Astrocyte of the hippocampus (primary cell): ENCODE results near the gene VMO1.
A peak's percentile ranks its signal among the peaks of the same experiment; 100 is the strongest.

ENCODE experiments used
- DNase-seq: peaks from one replicate; pipeline ENCODE4 v3.0.0; 2011; ENCODE audit warnings: low read depth, low spot score

Gene VMO1

GRCh38 chr17:4800462-4801196 is 14.5 kb upstream of the VMO1 start:
- DNase-seq = no peak

DNA sequence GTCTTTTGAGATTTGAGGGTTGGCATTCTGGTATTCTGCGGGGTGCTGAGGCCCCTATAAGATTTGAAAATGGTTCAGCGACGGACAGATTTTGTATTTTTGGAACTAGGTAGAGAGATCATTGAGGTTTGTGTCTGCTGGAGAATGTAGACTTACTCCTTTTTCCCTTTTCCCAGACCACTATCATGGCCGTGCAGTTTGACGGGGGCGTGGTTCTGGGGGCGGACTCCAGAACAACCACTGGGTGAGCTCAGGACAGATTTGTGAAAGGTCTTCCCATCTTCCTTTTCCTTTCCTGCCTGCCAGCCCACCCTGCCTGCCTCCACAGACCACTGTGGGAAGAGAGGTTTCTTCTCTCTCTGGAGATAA is 10.4 kb upstream of the VMO1 start:
- DNase-seq = peak; percentile 62

DNA sequence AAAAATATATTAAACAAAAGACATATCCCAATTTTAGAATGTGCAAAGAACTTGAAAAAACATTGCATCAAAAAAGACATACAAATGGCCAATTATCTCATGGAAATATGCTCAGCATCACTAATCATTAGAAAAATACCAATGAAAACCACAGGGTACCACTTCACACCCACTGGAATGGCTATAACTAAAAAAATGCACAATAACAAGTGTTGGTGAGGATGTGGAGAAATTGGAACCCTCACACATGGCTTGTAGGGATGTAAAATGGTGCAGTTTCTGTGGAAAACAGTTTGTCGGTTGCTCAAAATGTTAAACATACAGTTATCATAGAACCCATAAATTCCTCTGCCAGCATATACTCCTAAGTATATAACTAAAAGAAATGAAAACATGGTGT is 9.0 kb upstream of the VMO1 start:
- no peak for DNase-seq

GRCh38 chr17:4790705-4791088 is 4.5 kb upstream of the VMO1 start:
- no peak for DNase-seq

DNA sequence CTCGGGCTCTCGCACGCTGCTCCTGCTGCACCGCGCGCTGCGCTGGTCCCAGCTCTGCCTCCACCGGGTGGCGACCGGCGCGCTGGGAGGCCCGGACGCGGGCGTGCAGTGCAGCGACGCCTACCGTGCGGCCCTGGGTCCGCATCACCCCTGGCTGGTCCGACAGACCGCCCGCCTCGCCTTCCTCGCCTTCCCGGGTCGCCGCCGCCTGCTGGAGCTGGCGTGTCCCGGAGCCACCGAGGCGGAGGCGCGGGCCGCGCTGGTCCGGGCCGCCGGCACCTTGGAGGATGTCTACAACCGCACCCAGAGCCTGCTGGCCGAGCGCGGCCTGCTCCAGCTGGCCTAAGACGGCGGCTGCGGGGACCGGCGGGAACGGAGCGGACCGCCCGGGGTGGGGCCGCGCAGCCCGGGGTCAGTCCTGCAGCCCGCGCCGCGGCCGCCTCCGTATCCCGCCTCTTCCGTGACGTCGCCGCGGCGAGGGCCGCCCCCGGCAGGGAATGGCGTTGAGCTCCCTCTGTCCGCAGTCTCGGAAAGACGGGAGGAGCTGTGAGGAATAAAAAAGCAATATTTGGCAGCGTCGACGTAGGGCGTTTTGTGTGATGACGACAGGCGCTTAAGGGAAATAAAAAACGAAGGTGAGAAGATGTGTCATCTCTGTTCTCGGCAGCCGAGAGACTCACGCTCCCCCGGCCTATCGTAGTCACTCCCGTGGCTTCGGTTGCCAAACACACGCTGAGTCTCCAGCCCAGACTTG is 4.0 kb upstream of the VMO1 start:
- DNase-seq = peak; percentile 94

- no peak for DNase-seq
Observed at GRCh38 chr17:4789701-4789950, 3.5 kb upstream of the VMO1 start.

- DNase-seq = peak; percentile 32
Observed at GRCh38 chr17:4788807-4789700, 2.9 kb upstream of the VMO1 start, which contains the start of gene GLTPD2. GLTPD2 (plus strand) TSS chr17:4788964; CDS start chr17:4789012, 48 bp downstream.

DNA sequence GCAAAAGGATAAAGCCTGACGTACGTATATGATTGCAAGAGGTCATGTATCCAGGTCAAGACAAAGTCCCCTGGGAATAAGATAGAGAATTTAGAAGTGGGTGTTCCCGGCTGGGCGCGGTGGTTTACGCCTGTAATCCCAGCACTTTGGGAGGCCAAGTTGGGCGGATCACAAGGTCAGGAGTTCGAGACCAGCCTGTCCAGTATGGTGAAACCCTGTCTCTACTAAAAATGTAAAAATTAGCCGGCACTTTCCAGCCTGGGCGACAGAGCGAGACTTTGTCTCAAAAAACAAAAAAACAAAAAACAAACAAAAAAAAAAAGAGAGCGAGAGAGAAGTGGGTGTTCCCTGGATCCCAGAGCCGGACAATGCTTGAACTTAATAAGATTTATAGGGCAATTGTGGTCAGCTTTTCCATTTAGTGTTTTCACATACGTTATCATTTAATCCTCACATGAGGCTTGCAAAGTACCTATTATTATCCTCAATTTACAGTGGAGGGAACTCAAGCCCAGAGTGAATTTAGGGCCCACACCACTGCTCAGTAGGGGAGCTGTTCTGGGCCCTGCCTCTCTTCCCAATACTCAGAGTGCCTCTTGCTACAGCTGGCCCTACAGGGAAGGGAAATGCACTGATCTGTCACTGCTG is 2.1 kb upstream of the VMO1 start:
- DNase-seq = no peak

DNA sequence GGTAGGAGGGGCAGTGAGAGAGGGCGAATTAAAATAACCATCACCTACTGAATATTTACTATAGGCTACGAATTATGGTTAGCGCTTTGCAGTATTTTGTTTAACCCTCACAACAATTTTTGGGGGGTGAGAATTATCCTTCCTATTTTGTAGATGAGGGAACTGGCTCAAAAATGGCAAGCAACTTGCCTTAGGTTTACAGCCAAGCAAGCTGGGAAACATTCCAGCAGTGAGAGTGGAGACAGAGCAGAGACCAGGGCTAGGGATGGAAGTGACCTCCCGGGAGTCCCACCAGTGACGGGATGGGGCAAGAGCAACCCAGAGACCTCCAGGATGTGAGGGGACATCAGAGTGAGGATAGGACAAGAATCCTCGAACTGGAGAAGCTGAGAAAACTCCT is 352 bp upstream of the VMO1 start:
- DNase-seq = peak; percentile 28

DNA sequence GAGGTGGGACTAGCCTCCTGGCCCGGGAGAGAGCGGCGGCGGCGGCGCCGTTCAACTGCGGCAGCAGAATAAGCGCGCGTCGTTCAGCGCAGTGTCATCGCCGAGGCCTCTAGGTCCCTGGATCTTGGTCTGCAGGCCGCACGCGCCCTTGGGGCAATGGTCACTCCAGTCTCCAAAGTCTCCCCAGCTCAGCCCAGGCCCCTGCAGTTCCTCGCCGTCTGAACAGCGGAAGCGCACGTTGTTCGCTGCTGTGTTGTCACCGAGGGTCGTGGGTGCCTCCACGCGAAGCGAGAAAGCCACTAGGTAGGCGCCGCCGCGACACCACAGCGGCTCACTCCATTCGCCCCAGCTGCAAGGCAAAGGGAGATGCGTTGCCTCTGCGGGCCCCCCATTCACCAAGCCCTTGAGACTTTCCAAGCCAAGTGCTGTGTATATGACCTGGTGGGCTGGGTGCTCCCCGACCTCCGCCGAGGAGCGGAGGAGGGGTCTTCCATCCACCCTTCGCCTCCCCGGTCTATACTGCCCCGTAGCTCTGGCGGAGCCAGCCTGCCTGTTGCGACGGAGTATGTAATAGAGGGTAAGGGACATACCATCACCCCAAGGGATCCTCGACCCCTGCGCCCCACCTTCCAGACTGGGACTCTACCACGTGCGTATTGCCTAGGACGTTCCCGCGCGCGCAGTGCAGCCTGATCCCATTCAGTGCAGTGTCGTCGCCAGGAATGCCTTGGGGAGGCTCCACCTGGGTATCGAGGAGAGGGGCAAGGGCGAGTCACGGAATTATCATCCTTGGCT is 656 bp downstream of the VMO1 start:
- peak; percentile 22 for DNase-seq

- DNase-seq = no peak
Observed at GRCh38 chr17:4782652-4783051, 3.5 kb downstream of the VMO1 start.

GRCh38 chr17:4780325-4780955 is 5.7 kb downstream of the VMO1 start:
- DNase-seq = no peak

DNA sequence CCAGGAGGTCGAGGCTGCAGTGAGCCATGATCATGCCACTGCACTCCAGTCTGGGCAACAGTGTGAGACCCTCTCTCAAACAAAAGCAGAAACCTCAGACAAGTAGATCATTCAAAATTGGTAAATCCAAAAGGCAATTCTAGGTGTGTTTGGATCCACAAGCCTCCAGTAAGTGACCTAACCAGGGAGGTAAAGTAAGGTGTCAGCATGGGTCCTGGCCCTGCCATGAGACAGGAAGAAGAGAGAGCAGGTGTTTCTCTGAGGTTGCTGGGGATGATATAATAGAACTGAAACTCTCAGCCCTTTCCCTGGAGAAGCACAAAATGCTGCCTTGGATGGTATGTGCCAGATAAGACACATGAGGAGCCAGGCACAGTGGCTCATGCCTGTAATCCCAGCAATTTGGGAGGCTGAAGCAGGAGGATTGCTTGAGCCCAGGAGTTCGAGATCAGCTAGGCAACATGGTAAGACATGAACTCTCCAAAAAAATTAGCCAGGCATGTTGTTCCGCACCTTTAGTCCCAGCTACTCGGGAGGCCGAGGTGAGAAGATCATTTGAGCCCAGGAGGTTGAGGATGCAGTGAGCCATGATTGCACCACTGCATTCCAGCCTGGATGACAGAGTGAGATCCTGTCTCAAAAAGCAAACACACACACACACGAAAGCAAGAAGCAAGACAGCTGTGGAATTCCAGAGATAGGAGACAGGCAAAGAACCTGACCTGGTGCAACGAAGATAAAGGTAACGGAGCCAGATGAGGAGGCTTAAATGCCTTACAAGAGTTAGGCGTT is 8.0 kb downstream of the VMO1 start:
- DNase-seq = no peak

GRCh38 chr17:4772235-4772613 is 13.9 kb downstream of the VMO1 start:
- DNase-seq = no peak

DNA sequence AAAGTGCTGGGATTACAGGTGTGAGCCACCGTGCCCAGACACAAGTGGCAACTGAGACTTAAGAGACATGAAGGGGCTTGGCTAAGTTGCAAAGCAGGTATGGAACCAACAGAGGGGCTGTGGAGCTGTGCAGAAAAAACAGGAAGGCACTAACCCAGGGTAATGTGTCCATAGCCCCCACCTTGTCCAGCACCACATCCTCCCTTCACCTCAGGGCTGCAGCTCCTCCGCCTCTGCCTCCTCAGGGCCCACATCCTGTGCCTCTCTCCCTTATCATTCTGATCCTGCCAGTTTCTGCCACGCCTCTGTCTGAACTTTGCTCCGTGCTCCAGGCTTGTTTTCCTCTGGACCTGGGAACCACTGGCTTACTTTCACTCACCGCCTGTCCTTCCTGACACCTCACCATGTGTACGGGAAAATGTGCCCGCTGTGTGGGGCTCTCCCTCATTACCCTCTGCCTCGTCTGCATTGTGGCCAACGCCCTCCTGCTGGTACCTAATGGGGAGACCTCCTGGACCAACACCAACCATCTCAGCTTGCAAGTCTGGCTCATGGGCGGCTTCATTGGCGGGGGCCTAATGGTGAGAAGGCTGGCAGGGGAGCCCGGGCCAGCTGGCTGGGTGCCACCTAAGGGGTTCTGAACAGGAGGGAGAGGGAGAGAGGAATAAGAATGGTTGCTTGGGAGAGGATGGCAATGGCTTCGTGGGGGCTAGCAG is 14.5 kb downstream of the VMO1 start, which contains the start of gene TM4SF5:
Gene TM4SF5 (plus strand): TSS at position 368 of the 716 bp plus-strand sequence. CDS start 37 bp downstream, at position 405.
- peak; percentile 8 for DNase-seq

DNA sequence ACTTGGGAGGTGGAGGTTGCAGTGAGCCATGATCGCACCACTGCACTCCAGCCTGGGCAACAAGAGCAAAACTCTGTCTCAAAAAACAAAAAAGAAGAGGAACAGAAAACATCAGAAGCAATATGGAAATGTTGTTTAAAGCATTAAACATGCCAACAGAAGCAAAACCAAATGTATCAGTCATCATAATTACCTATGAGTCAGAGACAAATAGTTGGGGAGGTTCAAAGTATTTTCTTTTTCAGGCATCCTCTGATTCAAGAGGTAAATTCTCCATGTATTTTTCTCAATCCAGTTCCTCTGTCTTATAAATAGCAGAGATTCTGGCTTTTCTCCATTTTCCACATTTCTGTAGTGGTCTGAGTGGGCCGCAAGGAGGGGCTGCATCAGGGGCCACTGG is 16.5 kb downstream of the VMO1 start:
- peak; percentile 26 for DNase-seq

GRCh38 chr17:4768298-4768697 is 17.9 kb downstream of the VMO1 start:
- no peak for DNase-seq

DNA sequence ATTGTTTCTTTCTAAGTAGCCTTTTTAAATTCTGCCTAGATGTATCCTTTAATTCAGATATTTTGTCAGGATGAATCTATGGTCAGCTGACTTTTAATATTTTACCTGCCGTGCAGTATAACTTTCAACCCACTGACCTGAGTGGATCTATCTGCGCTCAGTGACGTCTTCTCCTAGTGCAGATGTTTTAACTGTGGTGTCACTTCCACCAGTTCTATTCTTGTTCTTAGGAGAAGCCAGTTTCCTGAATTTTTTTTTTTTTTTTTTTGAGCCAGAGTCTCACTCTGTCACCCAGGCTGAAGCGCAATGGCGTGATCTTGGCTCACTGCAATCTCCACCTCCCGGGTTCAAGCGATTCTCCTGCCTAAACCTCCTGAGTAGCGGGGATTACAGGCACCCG is 19.4 kb downstream of the VMO1 start:
- DNase-seq = no peak

- no peak for DNase-seq
Observed at GRCh38 chr17:4766201-4766600, 20.0 kb downstream of the VMO1 start.
